GM12874 (cell line): ENCODE measurements around the gene NTNG2.

Source experiments
- TF ChIP-seq, protein P1 (sequence below): IDR thresholded peaks from 2 replicates; pipeline ENCODE4 v1.5.1; 2011; ENCODE audit warnings: low read depth, mild to moderate bottlenecking, control low read depth, low read length, moderate library complexity; ENCODE audit not compliant: insufficient read depth

The NTNG2 gene

DNA sequence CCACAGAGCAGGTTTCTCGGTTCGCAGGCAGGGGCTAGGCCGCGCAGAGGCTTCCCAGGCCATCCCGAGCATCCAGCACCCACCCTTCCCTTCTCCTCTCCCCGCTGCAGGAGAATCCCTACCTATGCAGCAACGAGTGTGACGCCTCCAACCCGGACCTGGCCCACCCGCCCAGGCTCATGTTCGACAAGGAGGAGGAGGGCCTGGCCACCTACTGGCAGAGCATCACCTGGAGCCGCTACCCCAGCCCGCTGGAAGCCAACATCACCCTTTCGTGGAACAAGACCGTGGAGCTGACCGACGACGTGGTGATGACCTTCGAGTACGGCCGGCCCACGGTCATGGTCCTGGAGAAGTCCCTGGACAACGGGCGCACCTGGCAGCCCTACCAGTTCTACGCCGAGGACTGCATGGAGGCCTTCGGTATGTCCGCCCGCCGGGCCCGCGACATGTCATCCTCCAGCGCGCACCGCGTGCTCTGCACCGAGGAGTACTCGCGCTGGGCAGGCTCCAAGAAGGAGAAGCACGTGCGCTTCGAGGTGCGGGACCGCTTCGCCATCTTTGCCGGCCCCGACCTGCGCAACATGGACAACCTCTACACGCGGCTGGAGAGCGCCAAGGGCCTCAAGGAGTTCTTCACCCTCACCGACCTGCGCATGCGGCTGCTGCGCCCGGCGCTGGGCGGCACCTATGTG is 36.1 kb downstream of the NTNG2 start:
- TF ChIP-seq, protein P1, sequence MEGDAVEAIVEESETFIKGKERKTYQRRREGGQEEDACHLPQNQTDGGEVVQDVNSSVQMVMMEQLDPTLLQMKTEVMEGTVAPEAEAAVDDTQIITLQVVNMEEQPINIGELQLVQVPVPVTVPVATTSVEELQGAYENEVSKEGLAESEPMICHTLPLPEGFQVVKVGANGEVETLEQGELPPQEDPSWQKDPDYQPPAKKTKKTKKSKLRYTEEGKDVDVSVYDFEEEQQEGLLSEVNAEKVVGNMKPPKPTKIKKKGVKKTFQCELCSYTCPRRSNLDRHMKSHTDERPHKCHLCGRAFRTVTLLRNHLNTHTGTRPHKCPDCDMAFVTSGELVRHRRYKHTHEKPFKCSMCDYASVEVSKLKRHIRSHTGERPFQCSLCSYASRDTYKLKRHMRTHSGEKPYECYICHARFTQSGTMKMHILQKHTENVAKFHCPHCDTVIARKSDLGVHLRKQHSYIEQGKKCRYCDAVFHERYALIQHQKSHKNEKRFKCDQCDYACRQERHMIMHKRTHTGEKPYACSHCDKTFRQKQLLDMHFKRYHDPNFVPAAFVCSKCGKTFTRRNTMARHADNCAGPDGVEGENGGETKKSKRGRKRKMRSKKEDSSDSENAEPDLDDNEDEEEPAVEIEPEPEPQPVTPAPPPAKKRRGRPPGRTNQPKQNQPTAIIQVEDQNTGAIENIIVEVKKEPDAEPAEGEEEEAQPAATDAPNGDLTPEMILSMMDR = no peak

DNA sequence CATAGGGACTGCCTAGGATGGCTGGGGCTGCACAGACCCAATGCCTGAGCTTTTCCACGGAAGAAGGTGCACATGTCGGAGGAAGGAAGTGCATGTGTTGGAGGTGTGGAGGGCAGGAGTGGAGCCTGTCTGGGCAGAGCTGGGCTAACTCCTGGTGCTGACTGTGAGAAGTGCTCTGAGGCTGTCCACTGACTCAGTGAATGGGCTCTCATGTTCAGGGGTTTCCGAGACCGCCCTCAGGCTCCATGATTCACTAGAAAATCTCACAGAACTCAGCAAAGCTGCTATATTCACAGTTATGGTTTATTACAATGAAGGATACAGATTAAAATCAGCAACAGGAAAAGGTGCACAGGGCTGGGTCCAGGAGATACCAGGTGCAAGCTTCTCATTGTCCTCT is 37.2 kb downstream of the NTNG2 start:
- TF ChIP-seq, protein P1 = no peak

DNA sequence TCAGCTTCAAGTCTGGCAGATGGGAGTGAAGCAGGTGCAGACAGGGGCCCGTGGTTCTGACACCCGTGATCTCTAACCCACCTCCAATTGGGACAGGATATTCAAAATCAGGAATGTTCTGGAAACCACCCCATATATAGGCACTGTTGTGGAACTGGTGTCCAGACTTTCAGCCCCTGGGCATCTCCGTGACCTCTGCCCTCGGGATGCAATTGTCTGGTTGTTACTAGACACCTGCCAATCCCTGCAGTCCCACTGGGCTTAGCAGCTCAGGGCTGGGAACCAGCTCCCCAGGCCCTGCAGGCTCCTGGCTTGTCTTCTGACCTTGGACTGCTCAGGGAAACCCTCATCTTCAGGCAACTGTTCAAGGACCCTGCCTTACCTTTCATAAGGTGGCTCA is 38.8 kb downstream of the NTNG2 start:
- TF ChIP-seq, protein P1 = no peak

DNA sequence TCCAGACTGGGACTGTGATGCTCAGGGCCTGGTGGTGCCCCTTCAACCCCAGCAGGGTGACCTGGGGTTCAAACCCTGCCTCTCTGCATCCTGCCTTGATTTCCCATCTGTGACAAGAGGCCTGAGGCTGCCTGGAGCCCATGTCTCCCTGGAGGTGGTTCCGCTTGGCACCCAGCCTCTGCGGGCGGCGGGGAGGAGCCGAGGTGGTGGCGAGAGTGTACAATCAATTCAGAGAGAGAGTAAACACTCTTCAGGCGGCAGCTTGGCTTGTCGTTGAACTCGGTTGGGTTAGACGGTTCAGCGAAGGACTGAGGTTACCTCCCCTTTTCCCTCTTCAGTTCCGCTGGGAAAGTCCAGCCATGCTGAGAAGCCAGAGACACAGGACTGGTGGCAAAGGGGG is 39.3 kb downstream of the NTNG2 start:
- TF ChIP-seq, protein P1 = no peak

DNA sequence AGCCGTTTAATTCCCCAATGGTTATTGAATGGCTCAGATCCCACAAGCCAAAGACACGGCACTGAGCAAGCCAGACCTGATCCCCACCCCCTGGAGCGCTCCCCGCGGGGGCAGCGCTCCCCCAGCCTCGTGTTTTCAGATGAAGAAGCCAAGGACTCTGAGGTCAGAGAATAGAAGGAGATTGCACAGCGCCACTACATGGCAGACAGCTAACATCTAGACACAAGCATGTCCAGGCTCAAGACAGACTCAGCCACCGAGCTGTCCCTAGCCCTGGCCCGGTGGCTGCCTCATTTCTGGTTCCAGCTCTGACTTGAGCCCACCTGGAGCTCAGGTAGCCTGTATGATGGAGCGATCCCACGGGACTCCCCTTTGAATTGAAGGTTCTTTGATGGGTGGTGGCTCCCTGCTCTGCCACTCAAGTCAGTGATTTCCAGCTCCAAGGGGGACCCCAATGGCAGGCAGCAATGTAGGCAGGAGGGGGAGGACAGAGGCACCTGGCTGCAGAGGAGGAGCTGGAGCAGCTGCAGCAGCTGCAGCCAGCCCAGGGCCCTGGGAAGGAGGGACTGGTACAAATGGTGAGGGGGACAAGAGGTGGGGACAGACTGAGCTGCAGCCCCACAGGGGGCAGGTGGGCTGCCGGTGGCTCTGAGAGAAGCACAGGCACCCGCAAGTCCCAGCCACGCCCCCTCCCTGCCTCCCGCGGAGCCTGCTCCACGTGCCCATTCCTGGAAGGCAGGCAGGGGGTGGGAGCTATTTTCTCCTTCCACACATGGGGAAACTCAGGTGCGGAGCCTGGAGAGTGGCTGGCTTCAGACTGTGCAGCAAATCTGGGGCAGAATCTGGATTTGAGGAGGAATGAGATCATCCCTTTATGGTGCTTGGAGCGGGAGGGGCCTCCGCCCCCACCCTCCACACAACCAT is 40.2 kb downstream of the NTNG2 start:
- TF ChIP-seq, protein P1 = no peak

DNA sequence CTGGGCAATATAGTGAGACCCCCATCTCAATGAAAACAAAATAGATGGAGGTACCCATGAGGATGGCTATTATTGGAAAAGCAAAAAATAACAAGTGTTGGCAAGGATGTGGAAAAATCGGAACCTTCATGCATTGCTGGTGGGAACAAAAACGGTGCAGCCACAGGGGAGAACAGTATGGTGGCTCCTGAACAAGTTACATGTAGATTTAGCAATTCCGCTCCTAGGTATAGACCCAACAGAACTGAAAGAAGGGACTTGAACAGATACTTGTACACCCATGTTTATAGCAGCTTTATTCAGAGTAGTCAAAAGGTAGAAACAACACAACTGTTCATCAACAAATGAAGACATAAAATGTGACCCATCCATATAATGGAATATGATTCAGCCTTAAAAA is 43.0 kb downstream of the NTNG2 start:
- TF ChIP-seq, protein P1 = no peak

DNA sequence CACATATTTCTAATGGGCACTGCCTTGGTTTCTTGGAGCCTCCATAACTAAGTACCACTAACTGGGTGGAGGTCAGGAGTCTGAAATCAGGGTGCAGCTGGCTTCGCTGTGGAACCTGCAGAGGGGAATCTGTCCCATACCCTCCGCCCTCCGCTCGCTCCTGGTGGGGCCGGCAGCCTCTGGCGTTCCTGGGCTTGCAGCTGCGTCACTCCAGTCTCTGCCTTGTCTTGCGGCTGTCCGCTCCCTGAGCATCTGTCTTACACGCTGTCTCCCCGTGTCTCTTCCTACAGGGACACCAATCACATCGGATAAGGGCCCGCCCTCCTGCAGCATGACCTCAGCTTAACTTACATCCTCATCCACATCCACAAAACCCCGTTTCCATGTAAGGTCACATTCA is 45.4 kb downstream of the NTNG2 start:
- TF ChIP-seq, protein P1 = no peak
